CD14-positive monocyte (primary cell): Measurements from ENCODE around the gene LRRC8E. TPM values are rescaled to one million over a fixed set of nuclear protein-coding genes. Genes with fewer than 3 reads are reported as not detected.

ENCODE experiments used
- DNase-seq, 3 donors: peaks; one replicate each; pipeline ENCODE4 v3.0.0-alpha.2; 2011 to 2022
- H2AFZ ChIP-seq: 2 replicates; pipeline ENCODE4 v1.6.0; 2012; ENCODE audit warnings: mild to moderate bottlenecking, low read depth, low read length, inconsistent platforms; ENCODE audit not compliant: insufficient read depth, poor library complexity, severe bottlenecking
- H3K27ac ChIP-seq, 2 donors: 1 replicate in 1 of 2; 2 replicates in 1 of 2; pipeline ENCODE4 v1.5.1; 2012 to 2013; ENCODE audit warnings: low read length in 2 of 2, control low read depth in 1 of 2, inconsistent platforms in 1 of 2, low read depth in 1 of 2, mild to moderate bottlenecking in 1 of 2
- H3K27me3 ChIP-seq, 2 donors: one replicate each; pipeline versions ENCODE4 v1.6.0 to v1.6.1; 2011 to 2013; ENCODE audit warnings: low read length in 2 of 2; ENCODE audit not compliant: control insufficient read depth in 2 of 2, insufficient read depth in 2 of 2
- H3K36me3 ChIP-seq, 2 donors: replicated peaks in 1 of 2; 1 replicate in 1 of 2; 2 replicates in 1 of 2; pipeline versions ENCODE4 v1.5.1 to v1.6.1; 2012 to 2013; ENCODE audit warnings: low read length in 2 of 2, control low read depth in 1 of 2, inconsistent platforms in 1 of 2, mild to moderate bottlenecking in 1 of 2; ENCODE audit not compliant: insufficient read depth in 2 of 2, control insufficient read depth in 1 of 2
- H3K4me1 ChIP-seq, 2 donors: 1 replicate in 1 of 2; 2 replicates in 1 of 2; pipeline versions ENCODE4 v1.5.1 to v1.6.1; 2012 to 2013; ENCODE audit warnings: low read length in 2 of 2, control low read depth in 1 of 2, inconsistent platforms in 1 of 2, mild to moderate bottlenecking in 1 of 2, moderate library complexity in 1 of 2; ENCODE audit not compliant: insufficient read depth in 2 of 2, control insufficient read depth in 1 of 2
- H3K4me2 ChIP-seq: replicated peaks from 2 replicates; pipeline ENCODE3; 2012; ENCODE audit warnings: low read length, moderate library complexity, mild to moderate bottlenecking; ENCODE audit not compliant: poor library complexity, severe bottlenecking; ENCODE audit errors: extremely low read depth
- H3K4me3 ChIP-seq, 3 experiments: fragments of 200-600 bp in 1 of 3; sonication (generic) in 1 of 3; replicated peaks in 1 of 3; 1 replicate in 2 of 3; 2 replicates in 1 of 3; pipeline ENCODE4 v1.5.1; 2011 to 2013; ENCODE audit warnings: low read length in 3 of 3, mild to moderate bottlenecking in 3 of 3, control low read depth in 2 of 3, low read depth in 2 of 3, inconsistent platforms in 1 of 3, moderate library complexity in 1 of 3
- H3K79me2 ChIP-seq: 2 replicates; pipeline ENCODE4 v1.6.0; 2012; ENCODE audit warnings: mild to moderate bottlenecking, control low read depth, inconsistent platforms, low read length, moderate library complexity; ENCODE audit not compliant: insufficient read depth
- H3K9ac ChIP-seq: 2 replicates; pipeline ENCODE4 v1.6.0; 2017; ENCODE audit warnings: low read length, mild to moderate bottlenecking; ENCODE audit not compliant: insufficient read depth, poor library complexity, severe bottlenecking
- H3K9me3 ChIP-seq, 2 donors: replicated peaks in 1 of 2; 1 replicate in 1 of 2; 2 replicates in 1 of 2; pipeline versions ENCODE4 v1.5.1 to v1.6.1; 2012 to 2013; ENCODE audit warnings: low read length in 2 of 2, control low read depth in 1 of 2; ENCODE audit not compliant: control insufficient read depth in 1 of 2, insufficient read depth in 1 of 2
- H4K20me1 ChIP-seq: 2 replicates; pipeline ENCODE4 v1.6.0; 2012; ENCODE audit warnings: mild to moderate bottlenecking, low read length, control low read depth, moderate library complexity; ENCODE audit not compliant: insufficient read depth
- H3K27ac Mint-ChIP-seq, 7 donors: one replicate each; pipeline ENCODE4 v1.8.0; 2020; ENCODE audit warnings: mild to moderate bottlenecking in 7 of 7, mixed read lengths in 7 of 7, moderate library complexity in 6 of 7, inconsistent platforms in 2 of 7
- H3K27me3 Mint-ChIP-seq, 3 donors: one replicate each; pipeline ENCODE4 v1.8.0; 2021 to 2022; ENCODE audit warnings: low read depth in 3 of 3, mild to moderate bottlenecking in 3 of 3, mixed read lengths in 3 of 3, moderate library complexity in 3 of 3, inconsistent platforms in 1 of 3
- H3K36me3 Mint-ChIP-seq, 2 donors: one replicate each; pipeline ENCODE4 v1.8.0; 2020; ENCODE audit warnings: mixed read lengths in 2 of 2, inconsistent platforms in 1 of 2, mild to moderate bottlenecking in 1 of 2
- H3K4me1 Mint-ChIP-seq: one replicate; pipeline ENCODE4 v1.8.0; 2020; ENCODE audit warnings: mild to moderate bottlenecking, mixed read lengths
- H3K4me3 Mint-ChIP-seq, 2 donors: one replicate each; pipeline ENCODE4 v1.8.0; 2020; ENCODE audit warnings: mild to moderate bottlenecking in 2 of 2, mixed read lengths in 2 of 2, moderate library complexity in 1 of 2
- H3K9me3 Mint-ChIP-seq, 7 donors: one replicate each; pipeline ENCODE4 v1.8.0; 2020 to 2022; ENCODE audit warnings: mixed read lengths in 7 of 7, mild to moderate bottlenecking in 6 of 7, moderate library complexity in 6 of 7, inconsistent platforms in 2 of 7
- CTCF ChIP-seq: fragments of 200-600 bp; IDR thresholded peaks from one replicate; pipeline ENCODE4 v1.8.0; 2022; ENCODE audit warnings: antibody characterized with exemption, mild to moderate bottlenecking
- WGBS: methylation state at CpG from one replicate; pipeline ENCODE4 v1.1.5; 2013; ENCODE audit warnings: missing lambda C conversion rate; ENCODE audit not compliant: insufficient coverage; 5-methylcytosine and 5-hydroxymethylcytosine counted together
- intact Hi-C, 2 donors: fragments of 100-400 bp; cut with micrococcal nuclease; formaldehyde crosslinking; loops; one replicate each; pipeline versions ENCODE4 v1.15.0 to v1.15.1; 2023
- polyA plus RNA-seq, 3 donors: library from polyadenylated mRNA; depleted of rRNA in 1 of 3; unstranded in 2 of 3; stranded (reverse) in 1 of 3; fragments of 300-500 nt in 2 of 3; fragments of >200 nt in 1 of 3; fragmentation: Illumina TruSeq in 2 of 3; gene quantifications; 1 replicate in 2 of 3; 2 replicates in 1 of 3; pipeline ENCODE4 v1.2.3, GENCODE V29; 2012 to 2021

LRRC8E gene
- polyA plus RNA-seq, 3 donors = not detected

- Histone ChIP-seq H3K4me3 (no peak overlapping the region), H3K27ac (no peak overlapping the region), H2AFZ (no peak overlapping the region), H3K79me2 (no peaks in the 10 kb centered on the region), H3K4me1 (peaks cover 4 to 8% of the 10 kb centered on the region in 2 donors), H3K9me3 (no peaks in the 10 kb centered on the region), H3K36me3 (no peaks in the 10 kb centered on the region), H4K20me1 (no peaks in the 10 kb centered on the region), H3K27me3 (no peaks in the 10 kb centered on the region), H3K9ac (no peak overlapping the region), H3K4me2 (no peak overlapping the region)
- peaks cover 1 to 4% (median 1%) of the 10 kb centered on the region in 3 donors for H3K27me3 Mint-ChIP-seq
- no peak overlapping the region for H3K27ac Mint-ChIP-seq
- peaks cover 4% of the 10 kb centered on the region for H3K4me1 Mint-ChIP-seq
- WGBS = 97% methylated on average over 8 of the region's 9 CpGs
- H3K4me3 Mint-ChIP-seq = no peak overlapping the region
- DNase-seq = no peak
- peaks cover 0 to 7% of the 10 kb centered on the region in 2 donors for H3K36me3 Mint-ChIP-seq
- TF ChIP-seq CTCF = no peak
- H3K9me3 Mint-ChIP-seq = no peaks in the 10 kb centered on the region
- intact Hi-C loops = no loop called here
These were observed 38.7 kb upstream of the LRRC8E start for GRCh38 chr19:7849631-7849999.

- H3K27ac Mint-ChIP-seq = no peak overlapping the region
- no peaks in the 10 kb centered on the region for H3K9me3 Mint-ChIP-seq
- TF ChIP-seq CTCF = no peak
- H3K4me1 Mint-ChIP-seq = peaks cover 4% of the 10 kb centered on the region
- 97% methylated on average over 11 of the region's 25 CpGs for WGBS
- H3K9ac ChIP-seq = no peak overlapping the region
- no peaks in the 10 kb centered on the region for H3K27me3 ChIP-seq
- no peak overlapping the region for H3K27ac ChIP-seq
- H4K20me1 ChIP-seq = no peaks in the 10 kb centered on the region
- no peak overlapping the region for H3K4me2 ChIP-seq
- intact Hi-C loops = no loop called here
- no peaks in the 10 kb centered on the region for H3K9me3 ChIP-seq
- peaks cover 0 to 7% of the 10 kb centered on the region in 2 donors for H3K36me3 Mint-ChIP-seq
- H3K27me3 Mint-ChIP-seq = peaks cover 0 to 4% (median 2%) of the 10 kb centered on the region in 3 donors
- H3K4me1 ChIP-seq = peaks cover 4 to 8% of the 10 kb centered on the region in 2 donors
- no peaks in the 10 kb centered on the region for H3K36me3 ChIP-seq
- H3K4me3 Mint-ChIP-seq = no peak overlapping the region
- no peak for DNase-seq
- H2AFZ ChIP-seq = no peak overlapping the region
- H3K4me3 ChIP-seq = no peak overlapping the region
- H3K79me2 ChIP-seq = no peaks in the 10 kb centered on the region
These were observed 38.1 kb upstream of the LRRC8E start for GRCh38 chr19:7850000-7850813.
